ENCODE measurements around the gene TYK2. TPM values are rescaled to one million over a fixed set of nuclear protein-coding genes. Genes with fewer than 3 reads are reported as not detected.

Gene TYK2
- total and polyA plus RNA-seq, 9 of the 15 experiments (the other 6 are each of a cell fraction or from before 2014, with no cell fraction given) = 15.0 to 182 (median 85.9) TPM

DNA sequence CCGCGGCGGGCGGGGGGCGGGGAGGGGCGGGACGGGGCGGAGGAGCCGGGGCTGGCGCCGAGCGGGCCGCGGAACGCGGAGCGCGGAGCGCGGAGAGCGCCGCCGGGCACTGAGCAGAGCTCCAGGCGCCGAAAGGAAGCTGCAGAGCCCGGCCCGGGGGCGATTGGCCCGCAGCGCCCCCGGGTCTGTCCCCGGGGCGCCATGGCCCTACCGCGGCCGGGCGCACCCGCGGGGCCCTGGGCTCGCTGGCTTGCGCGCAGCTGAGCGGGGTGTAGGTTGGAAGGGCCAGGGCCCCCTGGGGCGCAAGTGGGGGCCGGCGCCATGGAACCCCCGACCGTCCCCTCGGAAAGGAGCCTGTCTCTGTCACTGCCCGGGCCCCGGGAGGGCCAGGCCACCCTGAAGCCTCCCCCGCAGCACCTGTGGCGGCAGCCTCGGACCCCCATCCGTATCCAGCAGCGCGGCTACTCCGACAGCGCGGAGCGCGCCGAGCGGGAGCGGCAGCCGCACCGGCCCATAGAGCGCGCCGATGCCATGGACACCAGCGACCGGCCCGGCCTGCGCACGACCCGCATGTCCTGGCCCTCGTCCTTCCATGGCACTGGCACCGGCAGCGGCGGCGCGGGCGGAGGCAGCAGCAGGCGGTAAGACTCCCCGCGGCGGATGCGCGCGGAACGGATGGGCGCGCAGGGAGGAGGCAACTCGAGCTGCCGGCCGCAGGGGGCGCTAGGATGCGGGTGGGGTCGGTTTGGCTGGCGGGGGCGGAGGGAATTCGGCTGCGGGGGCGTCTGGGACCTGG, 40.3 kb upstream of the TYK2 start, which contains the start of gene PDE4A (continued):
- TF ChIP-seq CHCHD3 (CRISPR knock-in tag; IDR thresholded peaks at IDR 0.05) (no peak), MCM7 (IDR thresholded peaks at IDR 0.05) (no peak), ZNF436 (CRISPR knock-in tag; IDR thresholded peaks at IDR 0.05) (no peak), E2F3 (CRISPR knock-in tag; IDR thresholded peaks at IDR 0.05) (no peak), KDM2B (CRISPR knock-in tag; IDR thresholded peaks at IDR 0.05) (no peak; the same call in 1 of the 2 replicates), ZNF584 (CRISPR knock-in tag; IDR thresholded peaks at IDR 0.05; ENCODE audit: low read depth) (no peak), SMARCC2 (IDR thresholded peaks at IDR 0.05; ENCODE audit: low read depth) (no peak; the same call in 1 of the 2 replicates), GABPB1 (CRISPR knock-in tag; IDR thresholded peaks at IDR 0.05) (peak; percentile 52; the same call in 1 of the 2 replicates), SRSF9 (IDR thresholded peaks at IDR 0.05; ENCODE audit: borderline replicate concordance, low read depth, low read length) (no peak), NCOR1 (IDR thresholded peaks at IDR 0.05) (no peak), NRF1 (conservative IDR thresholded peaks at IDR 0.05 in 1 of 2, IDR thresholded peaks at IDR 0.05 in 1 of 2) (peak; percentile 72 to 79), TCFL5 (CRISPR knock-in tag; conservative IDR thresholded peaks at IDR 0.05) (no peak), HOXB6 (CRISPR knock-in tag; IDR thresholded peaks at IDR 0.05; ENCODE audit: borderline replicate concordance) (no peak), U2AF1 (optimal IDR thresholded peaks at IDR 0.05; ENCODE audit: low read depth, low read length) (peak; percentile 84), CREM (IDR thresholded peaks at IDR 0.05; ENCODE audit: low read depth) (peak; percentile 47), ZC3H11A (IDR thresholded peaks at IDR 0.05; ENCODE audit: low read depth, low read length) (no peak), ZC3H8 (IDR thresholded peaks at IDR 0.05) (no peak), SMARCE1 (IDR thresholded peaks at IDR 0.05) (no peak), ZNF165 (CRISPR knock-in tag; IDR thresholded peaks at IDR 0.05; ENCODE audit: borderline replicate concordance) (no peak), MTA2 (IDR thresholded peaks at IDR 0.05; ENCODE audit: low read depth) (no peak), ZKSCAN1 (IDR thresholded peaks at IDR 0.05; ENCODE audit: low read depth, low read length) (no peak), RHOXF2B (CRISPR knock-in tag; conservative IDR thresholded peaks at IDR 0.05) (no peak)
- TF ChIP-seq, protein P1, sequence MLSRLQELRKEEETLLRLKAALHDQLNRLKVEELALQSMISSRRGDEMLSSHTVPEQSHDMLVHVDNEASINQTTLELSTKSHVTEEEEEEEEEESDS (CRISPR knock-in tag; IDR thresholded peaks at IDR 0.05) = no peak
- TF ChIP-seq, protein P2, sequence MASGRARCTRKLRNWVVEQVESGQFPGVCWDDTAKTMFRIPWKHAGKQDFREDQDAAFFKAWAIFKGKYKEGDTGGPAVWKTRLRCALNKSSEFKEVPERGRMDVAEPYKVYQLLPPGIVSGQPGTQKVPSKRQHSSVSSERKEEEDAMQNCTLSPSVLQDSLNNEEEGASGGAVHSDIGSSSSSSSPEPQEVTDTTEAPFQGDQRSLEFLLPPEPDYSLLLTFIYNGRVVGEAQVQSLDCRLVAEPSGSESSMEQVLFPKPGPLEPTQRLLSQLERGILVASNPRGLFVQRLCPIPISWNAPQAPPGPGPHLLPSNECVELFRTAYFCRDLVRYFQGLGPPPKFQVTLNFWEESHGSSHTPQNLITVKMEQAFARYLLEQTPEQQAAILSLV (tag; IDR thresholded peaks at IDR 0.05) = no peak
- TF ChIP-seq, protein P3, sequence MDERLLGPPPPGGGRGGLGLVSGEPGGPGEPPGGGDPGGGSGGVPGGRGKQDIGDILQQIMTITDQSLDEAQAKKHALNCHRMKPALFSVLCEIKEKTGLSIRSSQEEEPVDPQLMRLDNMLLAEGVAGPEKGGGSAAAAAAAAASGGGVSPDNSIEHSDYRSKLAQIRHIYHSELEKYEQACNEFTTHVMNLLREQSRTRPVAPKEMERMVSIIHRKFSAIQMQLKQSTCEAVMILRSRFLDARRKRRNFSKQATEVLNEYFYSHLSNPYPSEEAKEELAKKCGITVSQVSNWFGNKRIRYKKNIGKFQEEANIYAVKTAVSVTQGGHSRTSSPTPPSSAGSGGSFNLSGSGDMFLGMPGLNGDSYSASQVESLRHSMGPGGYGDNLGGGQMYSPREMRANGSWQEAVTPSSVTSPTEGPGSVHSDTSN (CRISPR knock-in tag; IDR thresholded peaks at IDR 0.05; ENCODE audit: low read depth) = no peak
- TF ChIP-seq, protein P3 (tag; conservative IDR thresholded peaks at IDR 0.05; ENCODE audit: low read depth) = no peak
- TF ChIP-seq, protein P4, sequence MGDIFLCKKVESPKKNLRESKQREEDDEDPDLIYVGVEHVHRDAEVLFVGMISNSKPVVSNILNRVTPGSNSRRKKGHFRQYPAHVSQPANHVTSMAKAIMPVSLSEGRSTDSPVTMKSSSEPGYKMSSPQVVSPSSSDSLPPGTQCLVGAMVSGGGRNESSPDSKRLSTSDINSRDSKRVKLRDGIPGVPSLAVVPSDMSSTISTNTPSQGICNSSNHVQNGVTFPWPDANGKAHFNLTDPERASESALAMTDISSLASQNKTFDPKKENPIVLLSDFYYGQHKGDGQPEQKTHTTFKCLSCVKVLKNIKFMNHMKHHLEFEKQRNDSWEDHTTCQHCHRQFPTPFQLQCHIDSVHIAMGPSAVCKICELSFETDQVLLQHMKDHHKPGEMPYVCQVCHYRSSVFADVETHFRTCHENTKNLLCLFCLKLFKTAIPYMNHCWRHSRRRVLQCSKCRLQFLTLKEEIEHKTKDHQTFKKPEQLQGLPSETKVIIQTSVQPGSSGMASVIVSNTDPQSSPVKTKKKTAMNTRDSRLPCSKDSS (IDR thresholded peaks at IDR 0.05; ENCODE audit: low read depth, partially characterized antibody) = no peak

Data from K562 (cell line).